Measurements from ENCODE around the gene SND1. TPM values are rescaled to one million over a fixed set of nuclear protein-coding genes. Genes with fewer than 3 reads are reported as not detected.

Gene SND1
- total and polyA plus RNA-seq, 2 of the 4 experiments (the other 2 are of a cell fraction) = 154 to 294 TPM

DNA sequence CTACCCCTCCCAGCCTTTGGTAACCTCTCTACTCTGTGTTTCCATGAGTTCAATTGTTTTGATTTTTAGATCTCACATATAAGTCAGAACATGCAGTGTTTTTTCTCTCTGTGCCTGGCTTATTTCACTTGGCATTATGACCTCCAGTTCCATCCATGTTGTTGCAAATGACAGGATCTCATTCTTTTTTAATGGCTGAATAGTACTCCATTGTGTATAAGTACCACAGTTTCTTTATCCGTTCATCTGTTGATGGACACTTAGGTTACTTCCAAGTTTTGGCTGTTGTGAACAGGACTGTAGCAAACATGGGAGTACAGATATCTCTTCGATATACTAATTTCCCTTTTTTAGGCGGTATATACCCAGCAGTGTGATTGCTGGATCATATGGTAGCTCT, 237.7 kb downstream of the SND1 start:
- H2AK9ac ChIP-seq (replicated peaks; ENCODE audit: low read depth, low read length, poor library complexity) = no peak overlapping the region
- no TSS peak for BruUV-seq (replicated peaks)
- H3K23ac ChIP-seq (ENCODE audit: low read depth, low read length) = no peak overlapping the region
- ATAC-seq (ENCODE audit: low read depth) (no peak), DNase-seq (no peak)
- H3K56ac ChIP-seq (ENCODE audit: extremely low read depth, insufficient read depth, low read length) = no peak overlapping the region
- H4K5ac ChIP-seq (ENCODE audit: low read depth, low read length) = no peak overlapping the region
- H2BK120ac ChIP-seq (ENCODE audit: low read depth, low read length) = no peak overlapping the region
- H3K36me3 ChIP-seq (ENCODE audit: control insufficient read depth, insufficient read depth, low read length) = peaks cover 14% of the 10 kb centered on the region
- H3K9me1 ChIP-seq (ENCODE audit: insufficient read depth, low read length) = peaks cover 39% of the 10 kb centered on the region
- H3K4me2 ChIP-seq (ENCODE audit: low read depth, low read length) = no peak overlapping the region
- H3K4ac ChIP-seq (ENCODE audit: low read depth, low read length) = no peak overlapping the region
- H2AFZ ChIP-seq (replicated peaks; ENCODE audit: low read length, poor library complexity) = no peak overlapping the region
- no peak overlapping the region for H3K18ac ChIP-seq (ENCODE audit: low read depth, low read length)
- no peak overlapping the region for H2BK15ac ChIP-seq (ENCODE audit: low read depth, low read length)
- POLR2A ChIA-PET (ENCODE audit: unreplicated experiment) = no interaction called here
- H4K8ac ChIP-seq (ENCODE audit: low read depth in 2 of 2, low read length in 2 of 2) = no peak overlapping the region
- TF ChIP-seq CEBPB (IDR thresholded peaks at IDR 0.05; ENCODE audit: low read depth, low read length) = no peak
- TF ChIP-seq MAFK (IDR thresholded peaks at IDR 0.05; ENCODE audit: low read depth, low read length) = no peak
- TF ChIP-seq NFE2L2 (IDR thresholded peaks at IDR 0.05; ENCODE audit: low read depth, low read length) = no peak
- no peaks in the 10 kb centered on the region for H3K9me3 ChIP-seq (ENCODE audit: control insufficient read depth, insufficient read depth, low read length)
- no peak overlapping the region for H4K91ac ChIP-seq (ENCODE audit: insufficient read depth, low read depth, low read length)
- H3K9ac ChIP-seq (ENCODE audit: low read depth, low read length) = no peak overlapping the region
- H3K4me3 ChIP-seq (ENCODE audit: insufficient read depth, low read depth, low read length) = no peak overlapping the region
- no peak overlapping the region for H2AK5ac ChIP-seq (ENCODE audit: low read depth, low read length)
- H3K79me1 ChIP-seq (ENCODE audit: low read depth in 1 of 2, low read length in 2 of 2) = peaks cover 34 to 74% of the 10 kb centered on the region in 2 experiments
- H3K27me3 ChIP-seq (ENCODE audit: control insufficient read depth, insufficient read depth, low read length) = no peaks in the 10 kb centered on the region
- no peak overlapping the region for H3K14ac ChIP-seq (replicated peaks; ENCODE audit: low read depth, low read length)
- no peak overlapping the region for H2BK5ac ChIP-seq (ENCODE audit: low read depth, low read length, poor library complexity, severe bottlenecking)
- no CpG with 5 or more reads among the region's 3 CpGs for WGBS, 2 experiments (ENCODE audit: extremely low coverage in 2 of 2, insufficient read length in 1 of 2)
- H2BK20ac ChIP-seq (ENCODE audit: low read depth, low read length) = no peak overlapping the region
- in situ Hi-C loops (cut with MboI; ENCODE audit: low sequenced_read_pairs) (no loop called here), intact Hi-C loops (cut with micrococcal nuclease) (no loop called here), dilution Hi-C loops (cut with HindIII; ENCODE audit: low sequenced_read_pairs, unreplicated experiment) (no loop called here)
- H4K20me1 ChIP-seq (ENCODE audit: insufficient read depth, low read length) = peaks cover 60% of the 10 kb centered on the region
- CTCF ChIA-PET = no interaction called here
- no peak overlapping the region for H3K27ac ChIP-seq (ENCODE audit: insufficient read depth, low read length)
- peaks cover 23% of the 10 kb centered on the region for H3K4me1 ChIP-seq (ENCODE audit: control insufficient read depth, insufficient read depth, low read length)
